Adipocyte (in vitro differentiated cells): ENCODE measurements around the gene AFG1L.
A peak's percentile ranks its signal among the peaks of the same experiment; 100 is the strongest.

ENCODE experiments used
- DNase-seq: peaks from one replicate; pipeline ENCODE4 v3.0.0-alpha.2; 2015; ENCODE audit warnings: low read depth
- H3K27me3 ChIP-seq: replicated peaks from 2 replicates; pipeline ENCODE4 v1.7.0; 2013; ENCODE audit warnings: mild to moderate bottlenecking, low read length, moderate library complexity; ENCODE audit not compliant: control insufficient read depth, insufficient read depth
- H3K36me3 ChIP-seq: 2 replicates; pipeline ENCODE4 v1.7.0; 2013; ENCODE audit warnings: low read length, mild to moderate bottlenecking, moderate library complexity; ENCODE audit not compliant: control insufficient read depth, insufficient read depth, severe bottlenecking
- H3K4me1 ChIP-seq: 2 replicates; pipeline ENCODE4 v1.7.0; 2013; ENCODE audit warnings: mild to moderate bottlenecking, low read length, moderate library complexity; ENCODE audit not compliant: control insufficient read depth, insufficient read depth
- H3K4me3 ChIP-seq: 2 replicates; pipeline ENCODE4 v1.7.0; 2013; ENCODE audit warnings: mild to moderate bottlenecking, low read length, moderate library complexity
- H3K9ac ChIP-seq: 2 replicates; pipeline ENCODE4 v1.7.0; 2013; ENCODE audit warnings: mild to moderate bottlenecking, low read length, moderate library complexity
- H3K9me3 ChIP-seq: 2 replicates; pipeline ENCODE4 v1.7.0; 2013; ENCODE audit warnings: mild to moderate bottlenecking, low read length, moderate library complexity; ENCODE audit not compliant: control insufficient read depth

The AFG1L gene

GRCh38 chr6:108355120-108355519 lies 60.3 kb downstream of the AFG1L start:
- Histone ChIP-seq H3K36me3 (no peaks in the 10 kb centered on the region), H3K4me1 (no peaks in the 10 kb centered on the region), H3K9ac (no peak overlapping the region), H3K9me3 (no peaks in the 10 kb centered on the region), H3K27me3 (no peaks in the 10 kb centered on the region), H3K4me3 (no peak overlapping the region)
- no peak for DNase-seq

GRCh38 chr6:108355890-108356289 lies 61.0 kb downstream of the AFG1L start:
- Histone ChIP-seq H3K9ac (no peak overlapping the region), H3K4me3 (no peak overlapping the region), H3K36me3 (no peaks in the 10 kb centered on the region), H3K9me3 (no peaks in the 10 kb centered on the region), H3K27me3 (no peaks in the 10 kb centered on the region), H3K4me1 (no peaks in the 10 kb centered on the region)
- no peak for DNase-seq

GRCh38 chr6:108359901-108360882 lies 65.3 kb downstream of the AFG1L start:
- H3K36me3 ChIP-seq: no peaks in the 10 kb centered on the region
- H3K4me1 ChIP-seq: peaks cover 2% of the 10 kb centered on the region
- no peak overlapping the region for H3K9ac ChIP-seq
- DNase-seq: peak; percentile 6
- no peaks in the 10 kb centered on the region for H3K9me3 ChIP-seq
- no peaks in the 10 kb centered on the region for H3K27me3 ChIP-seq
- H3K4me3 ChIP-seq: no peak overlapping the region

GRCh38 chr6:108360919-108361311 lies 66.1 kb downstream of the AFG1L start:
- Histone ChIP-seq H3K36me3 (no peaks in the 10 kb centered on the region), H3K4me3 (no peak overlapping the region), H3K9me3 (no peaks in the 10 kb centered on the region), H3K4me1 (peaks cover 8% of the 10 kb centered on the region), H3K9ac (no peak overlapping the region), H3K27me3 (no peaks in the 10 kb centered on the region)
- no peak for DNase-seq

GRCh38 chr6:108361312-108361932 lies 66.6 kb downstream of the AFG1L start:
- H3K4me3 ChIP-seq: no peak overlapping the region
- DNase-seq: no peak

GRCh38 chr6:108362455-108362854 lies 67.6 kb downstream of the AFG1L start:
- Histone ChIP-seq H3K9me3 (no peaks in the 10 kb centered on the region), H3K9ac (no peak overlapping the region), H3K4me3 (no peak overlapping the region), H3K27me3 (no peaks in the 10 kb centered on the region), H3K4me1 (peaks cover 8% of the 10 kb centered on the region), H3K36me3 (no peaks in the 10 kb centered on the region)
- no peak for DNase-seq

More at GRCh38 chr6:108361312-108361932, 66.6 kb downstream of the AFG1L start:
- H3K27me3 ChIP-seq: no peaks in the 10 kb centered on the region
- H3K4me1 ChIP-seq: peaks cover 8% of the 10 kb centered on the region
- no peak overlapping the region for H3K9ac ChIP-seq
- no peaks in the 10 kb centered on the region for H3K9me3 ChIP-seq
- no peaks in the 10 kb centered on the region for H3K36me3 ChIP-seq

GRCh38 chr6:108363113-108363512 lies 68.3 kb downstream of the AFG1L start:
- Histone ChIP-seq H3K9me3 (no peaks in the 10 kb centered on the region), H3K36me3 (no peaks in the 10 kb centered on the region), H3K27me3 (no peaks in the 10 kb centered on the region), H3K9ac (no peak overlapping the region), H3K4me3 (no peak overlapping the region), H3K4me1 (peaks cover 8% of the 10 kb centered on the region)
- DNase-seq: no peak

GRCh38 chr6:108363889-108364313 lies 69.0 kb downstream of the AFG1L start:
- H3K9me3 ChIP-seq: no peaks in the 10 kb centered on the region
- no peak overlapping the region for H3K4me3 ChIP-seq
- no peak for DNase-seq
- H3K36me3 ChIP-seq: no peaks in the 10 kb centered on the region
- H3K4me1 ChIP-seq: peaks cover 8% of the 10 kb centered on the region
- H3K9ac ChIP-seq: no peak overlapping the region
- H3K27me3 ChIP-seq: no peaks in the 10 kb centered on the region

- no peak for DNase-seq
- Histone ChIP-seq H3K9me3 (no peaks in the 10 kb centered on the region), H3K4me3 (no peak overlapping the region), H3K36me3 (no peaks in the 10 kb centered on the region), H3K27me3 (no peaks in the 10 kb centered on the region), H3K4me1 (peaks cover 8% of the 10 kb centered on the region), H3K9ac (no peak overlapping the region)
Measured at GRCh38 chr6:108364470-108364869, 69.6 kb downstream of the AFG1L start.

GRCh38 chr6:108365478-108365877 lies 70.6 kb downstream of the AFG1L start:
- H3K4me1 ChIP-seq: peaks cover 8% of the 10 kb centered on the region
- no peaks in the 10 kb centered on the region for H3K27me3 ChIP-seq
- no peaks in the 10 kb centered on the region for H3K9me3 ChIP-seq
- DNase-seq: peak; percentile 12
- H3K4me3 ChIP-seq: no peak overlapping the region
- no peaks in the 10 kb centered on the region for H3K36me3 ChIP-seq
- no peak overlapping the region for H3K9ac ChIP-seq

GRCh38 chr6:108366236-108366635 lies 71.4 kb downstream of the AFG1L start:
- DNase-seq: no peak
- Histone ChIP-seq H3K36me3 (no peaks in the 10 kb centered on the region), H3K4me1 (peaks cover 8% of the 10 kb centered on the region), H3K9me3 (no peaks in the 10 kb centered on the region), H3K4me3 (no peak overlapping the region), H3K9ac (no peak overlapping the region), H3K27me3 (no peaks in the 10 kb centered on the region)
